ENCODE data around the gene C10orf53. TPM values are rescaled to one million over a fixed set of nuclear protein-coding genes. Genes with fewer than 3 reads are reported as not detected.

C10orf53 gene
- total RNA-seq, 1 donor from 2014 or later: not detected

GRCh38 chr10:49746626-49747302, 67.3 kb downstream of the C10orf53 start:
- H3K4me1 Mint-ChIP-seq (ENCODE audit: unreplicated experiment): peaks cover 16% of the 10 kb centered on the region
- peaks cover 13% of the 10 kb centered on the region for H3K36me3 Mint-ChIP-seq (ENCODE audit: low read depth, unreplicated experiment)
- H3K9me3 Mint-ChIP-seq (ENCODE audit: unreplicated experiment): no peaks in the 10 kb centered on the region
- no peak for DNase-seq (ENCODE audit: low spot score)
- H3K27me3 Mint-ChIP-seq (ENCODE audit: unreplicated experiment): peaks cover 5% of the 10 kb centered on the region
- no peak overlapping the region for H3K4me3 Mint-ChIP-seq (ENCODE audit: unreplicated experiment)
- no peak for TF ChIP-seq CTCF (IDR thresholded peaks at IDR 0.05; ENCODE audit: unreplicated experiment)
- H3K27ac Mint-ChIP-seq (ENCODE audit: unreplicated experiment): no peak overlapping the region

Other genes with a start within 250 kb of the C10orf53 start
- gene ERCC6, start 140.5 kb upstream of the C10orf53 start, total RNA-seq (ENCODE audit: unreplicated experiment): 25.8 TPM
- gene SLC18A3, start 69.3 kb upstream of the C10orf53 start, total RNA-seq (ENCODE audit: unreplicated experiment): 0.72 TPM
- 0.23 TPM for gene CHAT, start 65.6 kb upstream of the C10orf53 start, total RNA-seq (ENCODE audit: unreplicated experiment)
- 7.5 TPM for gene OGDHL, start 82.7 kb downstream of the C10orf53 start, total RNA-seq (ENCODE audit: unreplicated experiment)

Data from endothelial cell (in vitro differentiated cells).